Spleen (tissue), 7 donors: ENCODE measurements around the gene MYLK3.

Experiments used
- CTCF ChIP-seq, 11 experiments: fragments of 200-600 bp in 7 of 11; fragments of 450-650 bp in 4 of 11; sonication (generic) in 4 of 11; IDR thresholded peaks in 8 of 11; conservative IDR thresholded peaks in 3 of 11; 1 replicate in 7 of 11; 2 replicates in 4 of 11; pipeline versions ENCODE4 v1.4.0 to v1.8.0; 2016 to 2021; ENCODE audit warnings: antibody characterized with exemption in 11 of 11, inconsistent platforms in 4 of 11, mild to moderate bottlenecking in 1 of 11
- POLR2AphosphoS5 ChIP-seq, 3 donors: sonication (generic); formaldehyde crosslinking; IDR thresholded peaks; one replicate each; pipeline ENCODE4 v1.5.1; 2017; ENCODE audit warnings: antibody characterized with exemption in 3 of 3
- donor health status: DM: no; HTN: no; CAD: no; lungs with moderate emphysema.
- donor health status: DM: no; HTN: no; CAD: no.
- donor health status: DM: no; HTN: no; CAD: no.

DNA sequence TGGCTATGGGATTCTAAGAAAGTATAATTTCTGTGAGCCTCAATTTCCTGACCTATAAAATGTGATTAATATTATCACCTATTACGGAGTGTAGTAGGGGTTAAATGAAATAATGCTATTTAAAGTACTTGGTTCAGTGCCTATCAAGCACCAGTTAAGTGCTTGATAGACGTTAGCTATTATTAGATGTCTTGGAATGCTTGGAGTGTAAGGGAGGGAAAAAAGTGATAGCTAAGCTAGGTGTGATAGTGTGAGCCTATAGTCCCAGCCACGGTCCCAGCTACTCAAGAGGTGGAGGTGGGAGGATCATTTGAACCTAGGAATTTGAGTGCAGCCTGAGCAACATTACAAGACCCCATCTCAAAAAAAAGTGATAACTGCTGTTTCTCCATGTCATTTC, 51.2 kb downstream of the MYLK3 start:
- TF ChIP-seq CTCF (IDR thresholded peaks at IDR 0.05 in 8 of 11, conservative IDR thresholded peaks at IDR 0.05 in 3 of 11) (no peak), POLR2AphosphoS5 (IDR thresholded peaks at IDR 0.05) (no peak)
